HEK293 (cell line): ENCODE measurements around the gene MXRA5.

Source experiments
- CTCF ChIA-PET: fragments of 350-600 bp; formaldehyde crosslinking; extraction: SDS; loops from one replicate; lab custom pipeline; 2021; ENCODE audit warnings: antibody characterized with exemption; lab: Yijun Ruan, JAX
- POLR2A ChIA-PET: fragments of 300-600 bp; formaldehyde crosslinking; extraction: SDS; loops from one replicate; lab custom pipeline; 2020; ENCODE audit warnings: antibody characterized with exemption, inconsistent platforms; lab: Yijun Ruan, JAX
- H3K27ac ChIP-seq: fragments of 200-500 bp; sonication (Bioruptor generic); 2 replicates; pipeline ENCODE4 v1.5.1; 2014; ENCODE audit warnings: low read depth, low read length, control low read depth, inconsistent platforms; ENCODE audit errors: extremely low read depth
- H3K36me3 ChIP-seq, 2 experiments: fragments of 200-500 bp in 1 of 2; sonication (Bioruptor generic) in 1 of 2; 1 replicate in 1 of 2; 2 replicates in 1 of 2; pipeline ENCODE4 v1.5.1; 2014 to 2017; ENCODE audit warnings: inconsistent platforms in 2 of 2, low read length in 2 of 2; ENCODE audit not compliant: control insufficient read depth in 2 of 2, insufficient read depth in 1 of 2
- H3K4me1 ChIP-seq: fragments of 200-500 bp; sonication (Bioruptor generic); 2 replicates; pipeline ENCODE4 v1.5.1; 2014; ENCODE audit warnings: mild to moderate bottlenecking, low read length, inconsistent platforms; ENCODE audit not compliant: control insufficient read depth, insufficient read depth
- H3K4me3 ChIP-seq: 2 replicates; pipeline ENCODE4 v1.5.1; 2011; ENCODE audit warnings: low read depth, mild to moderate bottlenecking, control low read depth, low read length, moderate library complexity
- H3K9me3 ChIP-seq: fragments of 200-500 bp; sonication (Bioruptor generic); 2 replicates; pipeline ENCODE4 v1.5.1; 2014; ENCODE audit warnings: low read depth, low read length, inconsistent platforms; ENCODE audit not compliant: control insufficient read depth, insufficient read depth
- FEZF1 ChIP-seq: fragments of 450-650 bp; formaldehyde crosslinking; IDR thresholded peaks from 2 replicates; pipeline ENCODE4 v1.5.1; 2016; ENCODE audit warnings: missing biosample characterization, missing genetic modification characterization
- GLI2 ChIP-seq: fragments of 450-650 bp; formaldehyde crosslinking; IDR thresholded peaks from 2 replicates; pipeline ENCODE4; 2017; ENCODE audit warnings: missing biosample characterization, missing genetic modification characterization, low read depth, borderline replicate concordance
- KLF1 ChIP-seq: fragments of 450-650 bp; formaldehyde crosslinking; IDR thresholded peaks from 2 replicates; pipeline ENCODE4 v1.5.1; 2016; ENCODE audit warnings: missing biosample characterization, missing genetic modification characterization
- ZBTB20 ChIP-seq: fragments of 450-650 bp; formaldehyde crosslinking; IDR thresholded peaks from 2 replicates; pipeline ENCODE4 v1.5.1; 2016; ENCODE audit warnings: missing biosample characterization, missing genetic modification characterization
- ZIC2 ChIP-seq: fragments of 450-650 bp; formaldehyde crosslinking; IDR thresholded peaks from 2 replicates; pipeline ENCODE4 v1.5.1; 2016; ENCODE audit warnings: missing biosample characterization, missing genetic modification characterization
- ZNF114 ChIP-seq: fragments of 450-650 bp; formaldehyde crosslinking; IDR thresholded peaks from 2 replicates; pipeline ENCODE4 v1.5.0; 2017; ENCODE audit warnings: missing biosample characterization, missing genetic modification characterization
- ZNF132 ChIP-seq: fragments of 450-650 bp; formaldehyde crosslinking; IDR thresholded peaks from 2 replicates; pipeline ENCODE4 v1.5.1; 2017; ENCODE audit warnings: missing biosample characterization, missing genetic modification characterization, borderline replicate concordance
- ZNF148 ChIP-seq: fragments of 450-650 bp; formaldehyde crosslinking; IDR thresholded peaks from 2 replicates; pipeline ENCODE4 v1.5.0; 2017; ENCODE audit warnings: missing biosample characterization, missing genetic modification characterization, borderline replicate concordance
- ZNF174 ChIP-seq: fragments of 450-650 bp; formaldehyde crosslinking; IDR thresholded peaks from 2 replicates; pipeline ENCODE4 v1.5.0; 2017; ENCODE audit warnings: missing biosample characterization, mild to moderate bottlenecking, missing genetic modification characterization
- ZNF19 ChIP-seq: fragments of 450-650 bp; formaldehyde crosslinking; IDR thresholded peaks from 2 replicates; pipeline ENCODE4; 2016; ENCODE audit warnings: missing biosample characterization, missing genetic modification characterization, low read depth
- ZNF221 ChIP-seq: fragments of 450-650 bp; formaldehyde crosslinking; IDR thresholded peaks from 2 replicates; pipeline ENCODE4 v1.5.1; 2017; ENCODE audit warnings: missing biosample characterization, missing genetic modification characterization, borderline replicate concordance
- ZNF324 ChIP-seq: fragments of 450-650 bp; formaldehyde crosslinking; IDR thresholded peaks from 2 replicates; pipeline ENCODE4 v1.5.1; 2016; ENCODE audit warnings: missing biosample characterization, missing genetic modification characterization
- ZNF335 ChIP-seq: fragments of 450-650 bp; formaldehyde crosslinking; conservative IDR thresholded peaks from 2 replicates; pipeline ENCODE4 v1.5.1; 2016; ENCODE audit warnings: missing biosample characterization, missing genetic modification characterization
- ZNF354C ChIP-seq: fragments of 450-650 bp; formaldehyde crosslinking; IDR thresholded peaks from 2 replicates; pipeline ENCODE4 v1.5.1; 2016; ENCODE audit warnings: missing biosample characterization, missing genetic modification characterization, low read depth, borderline replicate concordance
- ZNF510 ChIP-seq: fragments of 450-650 bp; formaldehyde crosslinking; IDR thresholded peaks from 2 replicates; pipeline ENCODE4 v1.5.1; 2018; ENCODE audit warnings: mild to moderate bottlenecking, missing genetic modification characterization, missing biosample characterization; ENCODE audit not compliant: insufficient replicate concordance
- ZNF529 ChIP-seq: fragments of 450-650 bp; formaldehyde crosslinking; IDR thresholded peaks from 2 replicates; pipeline ENCODE4 v1.5.1; 2017; ENCODE audit warnings: missing genetic modification characterization, missing biosample characterization; ENCODE audit not compliant: insufficient replicate concordance
- ZNF549 ChIP-seq: fragments of 450-650 bp; IDR thresholded peaks from 2 replicates; pipeline ENCODE4 v1.5.1; 2018; ENCODE audit warnings: missing biosample characterization, missing genetic modification characterization, mild to moderate bottlenecking, inconsistent platforms, moderate library complexity
- ZNF626 ChIP-seq: fragments of 450-650 bp; sonication (Bioruptor Pico); formaldehyde crosslinking; IDR thresholded peaks from 2 replicates; pipeline ENCODE4 v1.5.1; 2018; ENCODE audit warnings: missing biosample characterization, missing genetic modification characterization, inconsistent platforms
- TF ChIP-seq, protein P1 (sequence below): fragments of 450-650 bp; formaldehyde crosslinking; IDR thresholded peaks from 2 replicates; pipeline ENCODE4 v1.5.1; 2016; ENCODE audit warnings: missing biosample characterization, missing genetic modification characterization, borderline replicate concordance
- TF ChIP-seq, protein P2 (sequence below): IDR thresholded peaks from 2 replicates; pipeline ENCODE4 v1.6.1; 2011; ENCODE audit warnings: mild to moderate bottlenecking, low read depth, low read length, borderline replicate concordance
- TF ChIP-seq, protein P3 (sequence below): fragments of 450-650 bp; formaldehyde crosslinking; IDR thresholded peaks from 2 replicates; pipeline ENCODE4 v1.5.1; 2016; ENCODE audit warnings: missing biosample characterization, missing genetic modification characterization
- TF ChIP-seq, protein P4 (sequence below): fragments of 450-650 bp; formaldehyde crosslinking; IDR thresholded peaks from 2 replicates; pipeline ENCODE4 v1.5.1; 2016; ENCODE audit warnings: missing biosample characterization, missing genetic modification characterization, low read depth

Gene MXRA5

GRCh38 chrX:3312109-3312508, 34.3 kb downstream of the MXRA5 start:
- Histone ChIP-seq H3K9me3 (no peaks in the 10 kb centered on the region), H3K36me3 (no peaks in the 10 kb centered on the region), H3K4me3 (no peak overlapping the region), H3K4me1 (no peaks in the 10 kb centered on the region), H3K27ac (no peak overlapping the region)
- ChIA-PET POLR2A (no interaction called here), CTCF (no interaction called here)
- TF ChIP-seq, protein P1, sequence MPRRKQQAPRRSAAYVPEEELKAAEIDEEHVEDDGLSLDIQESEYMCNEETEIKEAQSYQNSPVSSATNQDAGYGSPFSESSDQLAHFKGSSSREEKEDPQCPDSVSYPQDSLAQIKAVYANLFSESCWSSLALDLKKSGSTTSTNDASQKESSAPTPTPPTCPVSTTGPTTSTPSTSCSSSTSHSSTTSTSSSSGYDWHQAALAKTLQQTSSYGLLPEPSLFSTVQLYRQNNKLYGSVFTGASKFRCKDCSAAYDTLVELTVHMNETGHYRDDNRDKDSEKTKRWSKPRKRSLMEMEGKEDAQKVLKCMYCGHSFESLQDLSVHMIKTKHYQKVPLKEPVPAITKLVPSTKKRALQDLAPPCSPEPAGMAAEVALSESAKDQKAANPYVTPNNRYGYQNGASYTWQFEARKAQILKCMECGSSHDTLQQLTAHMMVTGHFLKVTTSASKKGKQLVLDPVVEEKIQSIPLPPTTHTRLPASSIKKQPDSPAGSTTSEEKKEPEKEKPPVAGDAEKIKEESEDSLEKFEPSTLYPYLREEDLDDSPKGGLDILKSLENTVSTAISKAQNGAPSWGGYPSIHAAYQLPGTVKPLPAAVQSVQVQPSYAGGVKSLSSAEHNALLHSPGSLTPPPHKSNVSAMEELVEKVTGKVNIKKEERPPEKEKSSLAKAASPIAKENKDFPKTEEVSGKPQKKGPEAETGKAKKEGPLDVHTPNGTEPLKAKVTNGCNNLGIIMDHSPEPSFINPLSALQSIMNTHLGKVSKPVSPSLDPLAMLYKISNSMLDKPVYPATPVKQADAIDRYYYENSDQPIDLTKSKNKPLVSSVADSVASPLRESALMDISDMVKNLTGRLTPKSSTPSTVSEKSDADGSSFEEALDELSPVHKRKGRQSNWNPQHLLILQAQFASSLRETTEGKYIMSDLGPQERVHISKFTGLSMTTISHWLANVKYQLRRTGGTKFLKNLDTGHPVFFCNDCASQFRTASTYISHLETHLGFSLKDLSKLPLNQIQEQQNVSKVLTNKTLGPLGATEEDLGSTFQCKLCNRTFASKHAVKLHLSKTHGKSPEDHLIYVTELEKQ (tag by site-specific recombination): no peak
- no peak for TF ChIP-seq ZNF510 (tag by site-specific recombination)
- no peak for TF ChIP-seq ZBTB20
- no peak for TF ChIP-seq KLF1 (tag by site-specific recombination)
- TF ChIP-seq ZNF529 (tag by site-specific recombination): no peak

GRCh38 chrX:3307881-3308280, 38.6 kb downstream of the MXRA5 start:
- no peaks in the 10 kb centered on the region for H3K4me1 ChIP-seq
- POLR2A ChIA-PET: no interaction called here
- no peaks in the 10 kb centered on the region for H3K9me3 ChIP-seq
- no peak overlapping the region for H3K4me3 ChIP-seq
- CTCF ChIA-PET: no interaction called here
- TF ChIP-seq ZNF19 (tag by site-specific recombination) (no peak), ZNF114 (tag by site-specific recombination) (no peak), ZNF626 (tag by site-specific recombination) (no peak), ZNF132 (no peak), ZNF354C (tag by site-specific recombination) (no peak), ZNF335 (tag by site-specific recombination) (no peak), ZIC2 (tag by site-specific recombination) (no peak), ZNF174 (tag by site-specific recombination) (no peak)
- H3K36me3 ChIP-seq: no peaks in the 10 kb centered on the region
- no peak overlapping the region for H3K27ac ChIP-seq

- ChIA-PET CTCF (no interaction called here), POLR2A (no interaction called here)
- H3K36me3 ChIP-seq: no peaks in the 10 kb centered on the region
- H3K4me1 ChIP-seq: no peaks in the 10 kb centered on the region
- H3K9me3 ChIP-seq: no peaks in the 10 kb centered on the region
- H3K4me3 ChIP-seq: no peak overlapping the region
- no peak overlapping the region for H3K27ac ChIP-seq
- TF ChIP-seq, protein P2, sequence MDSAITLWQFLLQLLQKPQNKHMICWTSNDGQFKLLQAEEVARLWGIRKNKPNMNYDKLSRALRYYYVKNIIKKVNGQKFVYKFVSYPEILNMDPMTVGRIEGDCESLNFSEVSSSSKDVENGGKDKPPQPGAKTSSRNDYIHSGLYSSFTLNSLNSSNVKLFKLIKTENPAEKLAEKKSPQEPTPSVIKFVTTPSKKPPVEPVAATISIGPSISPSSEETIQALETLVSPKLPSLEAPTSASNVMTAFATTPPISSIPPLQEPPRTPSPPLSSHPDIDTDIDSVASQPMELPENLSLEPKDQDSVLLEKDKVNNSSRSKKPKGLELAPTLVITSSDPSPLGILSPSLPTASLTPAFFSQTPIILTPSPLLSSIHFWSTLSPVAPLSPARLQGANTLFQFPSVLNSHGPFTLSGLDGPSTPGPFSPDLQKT: no peak
- no peak for TF ChIP-seq ZNF148 (tag by site-specific recombination)
- no peak for TF ChIP-seq FEZF1 (tag by site-specific recombination)
- TF ChIP-seq ZNF221 (tag by site-specific recombination): no peak
- TF ChIP-seq, protein P3, sequence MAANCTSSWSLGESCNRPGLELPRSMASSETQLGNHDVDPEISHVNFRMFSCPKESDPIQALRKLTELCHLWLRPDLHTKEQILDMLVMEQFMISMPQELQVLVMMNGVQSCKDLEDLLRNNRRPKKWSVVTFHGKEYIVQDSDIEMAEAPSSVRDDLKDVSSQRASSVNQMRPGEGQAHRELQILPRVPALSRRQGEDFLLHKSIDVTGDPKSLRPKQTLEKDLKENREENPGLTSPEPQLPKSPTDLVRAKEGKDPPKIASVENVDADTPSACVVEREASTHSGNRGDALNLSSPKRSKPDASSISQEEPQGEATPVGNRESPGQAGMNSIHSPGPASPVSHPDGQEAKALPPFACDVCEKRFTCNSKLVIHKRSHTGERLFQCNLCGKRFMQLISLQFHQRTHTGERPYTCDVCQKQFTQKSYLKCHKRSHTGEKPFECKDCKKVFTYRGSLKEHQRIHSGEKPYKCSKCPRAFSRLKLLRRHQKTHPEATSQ: no peak
- no peak for TF ChIP-seq ZNF324 (tag by site-specific recombination)
- no peak for TF ChIP-seq ZNF549 (tag by site-specific recombination)
- TF ChIP-seq, protein P4, sequence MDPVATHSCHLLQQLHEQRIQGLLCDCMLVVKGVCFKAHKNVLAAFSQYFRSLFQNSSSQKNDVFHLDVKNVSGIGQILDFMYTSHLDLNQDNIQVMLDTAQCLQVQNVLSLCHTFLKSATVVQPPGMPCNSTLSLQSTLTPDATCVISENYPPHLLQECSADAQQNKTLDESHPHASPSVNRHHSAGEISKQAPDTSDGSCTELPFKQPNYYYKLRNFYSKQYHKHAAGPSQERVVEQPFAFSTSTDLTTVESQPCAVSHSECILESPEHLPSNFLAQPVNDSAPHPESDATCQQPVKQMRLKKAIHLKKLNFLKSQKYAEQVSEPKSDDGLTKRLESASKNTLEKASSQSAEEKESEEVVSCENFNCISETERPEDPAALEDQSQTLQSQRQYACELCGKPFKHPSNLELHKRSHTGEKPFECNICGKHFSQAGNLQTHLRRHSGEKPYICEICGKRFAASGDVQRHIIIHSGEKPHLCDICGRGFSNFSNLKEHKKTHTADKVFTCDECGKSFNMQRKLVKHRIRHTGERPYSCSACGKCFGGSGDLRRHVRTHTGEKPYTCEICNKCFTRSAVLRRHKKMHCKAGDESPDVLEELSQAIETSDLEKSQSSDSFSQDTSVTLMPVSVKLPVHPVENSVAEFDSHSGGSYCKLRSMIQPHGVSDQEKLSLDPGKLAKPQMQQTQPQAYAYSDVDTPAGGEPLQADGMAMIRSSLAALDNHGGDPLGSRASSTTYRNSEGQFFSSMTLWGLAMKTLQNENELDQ: no peak
- no peak for TF ChIP-seq GLI2
These were observed 46.8 kb downstream of the MXRA5 start for GRCh38 chrX:3299636-3300035.
